Gastroesophageal sphincter (tissue), 3 donors: ENCODE results near the gene NTRK3.

Experiments
- EP300 ChIP-seq: sonication (generic); formaldehyde crosslinking; IDR thresholded peaks from one replicate; pipeline ENCODE4 v1.6.1; 2017; ENCODE audit warnings: antibody characterized with exemption, mild to moderate bottlenecking
- POLR2AphosphoS5 ChIP-seq: sonication (generic); formaldehyde crosslinking; IDR thresholded peaks from one replicate; pipeline ENCODE4 v1.6.1; 2017; ENCODE audit warnings: antibody characterized with exemption
- TF ChIP-seq, protein P1 (sequence below), 4 experiments: fragments of 200-600 bp in 2 of 4; fragments of 450-650 bp in 2 of 4; sonication (generic) in 1 of 4; IDR thresholded peaks; one replicate each; pipeline ENCODE4 v1.5.1; 2017 to 2019; ENCODE audit warnings: antibody characterized with exemption in 4 of 4, mild to moderate bottlenecking in 2 of 4, moderate library complexity in 2 of 4

DNA sequence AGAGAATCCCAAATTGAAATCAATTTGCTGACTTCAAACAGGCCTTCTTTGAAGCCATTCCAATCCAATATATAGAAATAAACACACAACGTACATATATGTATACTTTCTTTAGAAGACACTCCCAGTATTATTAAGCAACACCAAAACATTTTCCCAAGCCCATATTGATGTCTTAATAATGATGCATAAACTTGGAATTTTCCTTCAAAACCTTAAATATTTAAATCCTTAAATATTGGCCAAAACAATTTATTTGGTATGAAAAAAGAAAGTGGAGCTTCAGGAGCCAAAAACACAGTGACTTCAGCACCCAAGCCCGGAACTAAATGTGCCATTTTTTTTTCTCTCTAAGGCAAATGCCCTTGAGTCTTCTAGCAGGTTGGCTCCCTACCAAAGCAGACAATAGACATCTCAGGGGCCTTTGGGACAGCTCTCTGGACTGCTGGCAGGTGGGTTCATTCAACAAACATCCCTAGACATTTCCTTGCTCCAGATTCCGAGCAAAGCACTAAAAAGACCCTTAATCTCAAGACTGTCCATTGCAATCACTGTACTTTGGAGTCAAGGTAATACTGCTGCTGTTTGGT lies 384.7 kb downstream of the NTRK3 start:
- TF ChIP-seq EP300 (no peak), POLR2AphosphoS5 (no peak)
- TF ChIP-seq, protein P1, sequence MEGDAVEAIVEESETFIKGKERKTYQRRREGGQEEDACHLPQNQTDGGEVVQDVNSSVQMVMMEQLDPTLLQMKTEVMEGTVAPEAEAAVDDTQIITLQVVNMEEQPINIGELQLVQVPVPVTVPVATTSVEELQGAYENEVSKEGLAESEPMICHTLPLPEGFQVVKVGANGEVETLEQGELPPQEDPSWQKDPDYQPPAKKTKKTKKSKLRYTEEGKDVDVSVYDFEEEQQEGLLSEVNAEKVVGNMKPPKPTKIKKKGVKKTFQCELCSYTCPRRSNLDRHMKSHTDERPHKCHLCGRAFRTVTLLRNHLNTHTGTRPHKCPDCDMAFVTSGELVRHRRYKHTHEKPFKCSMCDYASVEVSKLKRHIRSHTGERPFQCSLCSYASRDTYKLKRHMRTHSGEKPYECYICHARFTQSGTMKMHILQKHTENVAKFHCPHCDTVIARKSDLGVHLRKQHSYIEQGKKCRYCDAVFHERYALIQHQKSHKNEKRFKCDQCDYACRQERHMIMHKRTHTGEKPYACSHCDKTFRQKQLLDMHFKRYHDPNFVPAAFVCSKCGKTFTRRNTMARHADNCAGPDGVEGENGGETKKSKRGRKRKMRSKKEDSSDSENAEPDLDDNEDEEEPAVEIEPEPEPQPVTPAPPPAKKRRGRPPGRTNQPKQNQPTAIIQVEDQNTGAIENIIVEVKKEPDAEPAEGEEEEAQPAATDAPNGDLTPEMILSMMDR (IDR thresholded peaks at IDR 0.05) = no peak
